ENCODE results near the gene TTLL9. TPM values are rescaled to one million over a fixed set of nuclear protein-coding genes. Genes with fewer than 3 reads are reported as not detected.
"Not testable (repeated sequence)": the region's sequence is repeated elsewhere in the genome, so short reads cannot be mapped to it uniquely, and the experiment has no call there.

TTLL9 gene
- total RNA-seq, 1 experiment from 2014 or later: not detected

DNA sequence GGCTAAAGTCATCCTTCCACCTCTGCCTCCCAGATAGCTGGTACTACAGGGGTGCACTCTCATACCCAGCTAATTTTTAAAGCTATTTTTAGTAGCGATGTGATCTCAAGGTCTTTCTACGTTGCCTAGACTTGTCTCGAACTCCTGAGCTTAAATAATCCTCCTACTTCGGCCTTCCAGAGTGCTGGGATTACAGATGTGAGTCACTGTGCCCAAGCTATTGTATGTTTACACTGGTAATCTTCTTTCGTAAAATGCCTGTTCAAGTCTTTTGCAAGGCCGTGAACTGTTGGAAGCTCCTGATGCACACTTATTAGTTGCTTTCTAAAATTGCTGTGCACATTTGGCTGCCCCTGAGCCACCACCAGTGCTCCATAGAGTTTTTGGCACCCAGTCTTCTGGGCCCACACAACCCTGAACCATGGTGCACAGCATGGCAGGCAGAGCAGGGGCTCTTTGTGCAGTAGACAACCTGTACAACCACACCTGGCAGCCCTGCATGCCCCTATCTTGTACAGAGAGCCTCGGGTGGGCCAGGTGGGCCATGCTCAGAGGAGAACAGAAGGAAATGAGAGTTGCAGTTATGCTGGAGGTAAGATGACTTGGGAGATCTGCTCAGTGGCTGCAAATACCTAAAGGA, 48.2 kb downstream of the TTLL9 start:
- Histone ChIP-seq H3K27me3 (no peaks in the 10 kb centered on the region), H3K4me3 (no peak overlapping the region), H3K36me3 (no peaks in the 10 kb centered on the region), H3K9me3 (no peaks in the 10 kb centered on the region)
- no peak for DNase-seq

DNA sequence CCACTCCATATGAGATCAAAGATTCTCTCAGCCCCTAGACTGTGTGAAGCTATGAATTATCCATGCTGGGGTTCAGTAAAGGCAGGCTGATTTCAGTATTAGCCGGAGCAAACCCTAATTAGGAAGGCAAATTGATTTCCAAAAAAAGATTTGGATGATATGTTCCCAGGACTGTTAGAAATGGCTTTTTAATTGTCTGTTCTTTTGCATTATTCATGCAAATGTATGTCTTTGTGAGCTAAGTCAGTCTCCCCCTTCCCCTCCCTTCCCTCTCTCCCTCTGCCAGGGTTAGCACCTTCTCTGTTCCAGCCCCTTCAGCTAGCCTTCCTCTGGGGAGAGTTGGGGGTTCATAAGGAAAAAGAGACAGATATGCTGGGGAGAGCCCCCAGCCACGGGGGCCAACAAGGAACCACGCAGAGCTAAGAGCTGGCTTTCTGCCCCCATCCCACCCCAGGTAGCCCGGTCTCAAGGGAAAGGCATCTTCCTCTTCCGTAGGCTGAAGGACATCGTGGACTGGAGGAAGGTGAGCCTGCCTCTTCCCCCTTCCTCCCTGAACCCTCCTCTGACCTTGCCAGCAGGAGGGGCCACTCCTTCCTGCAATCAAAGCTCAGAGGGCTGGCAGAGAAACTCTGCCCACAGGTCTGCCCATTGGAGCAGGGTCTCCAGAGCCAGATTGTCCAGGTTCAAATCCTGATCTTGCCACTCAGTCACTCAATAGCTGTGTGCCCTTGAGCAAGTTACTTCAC, 49.1 kb downstream of the TTLL9 start:
- no peaks in the 10 kb centered on the region for H3K9me3 ChIP-seq
- H3K27me3 ChIP-seq: no peaks in the 10 kb centered on the region
- H3K4me3 ChIP-seq: no peak overlapping the region
- DNase-seq: no peak
- no peaks in the 10 kb centered on the region for H3K36me3 ChIP-seq

DNA sequence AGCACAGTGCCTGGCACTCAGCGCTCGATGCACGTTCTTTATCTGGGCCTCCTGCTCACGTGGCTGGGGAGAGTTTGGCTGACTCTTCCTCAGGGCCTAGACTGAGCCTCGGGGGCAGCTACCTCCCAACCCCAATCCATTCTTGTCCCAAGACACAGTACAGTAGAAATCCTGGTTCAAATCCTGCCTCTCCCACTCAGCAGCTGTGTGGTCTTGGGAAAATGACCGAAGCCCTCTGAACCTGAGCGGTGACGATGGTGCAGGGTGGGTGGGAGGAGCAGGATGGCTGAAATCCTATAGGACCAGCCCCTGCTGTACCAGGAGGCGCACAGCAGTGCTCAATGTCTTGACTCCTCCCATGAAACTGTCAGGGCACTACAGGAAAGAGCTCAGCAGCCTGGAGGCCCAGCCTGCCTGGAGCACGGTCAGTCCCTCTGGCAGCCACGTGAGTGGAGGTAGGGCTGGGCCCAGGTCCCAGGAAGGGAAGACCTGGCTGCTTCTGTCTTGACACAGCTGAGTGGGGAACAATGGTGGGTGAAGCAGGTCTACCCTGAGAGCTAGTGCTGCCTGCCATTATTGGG, 49.9 kb downstream of the TTLL9 start:
- no peak for DNase-seq
- no peaks in the 10 kb centered on the region for H3K27me3 ChIP-seq
- no peaks in the 10 kb centered on the region for H3K9me3 ChIP-seq
- no peak overlapping the region for H3K4me3 ChIP-seq
- no peaks in the 10 kb centered on the region for H3K36me3 ChIP-seq

DNA sequence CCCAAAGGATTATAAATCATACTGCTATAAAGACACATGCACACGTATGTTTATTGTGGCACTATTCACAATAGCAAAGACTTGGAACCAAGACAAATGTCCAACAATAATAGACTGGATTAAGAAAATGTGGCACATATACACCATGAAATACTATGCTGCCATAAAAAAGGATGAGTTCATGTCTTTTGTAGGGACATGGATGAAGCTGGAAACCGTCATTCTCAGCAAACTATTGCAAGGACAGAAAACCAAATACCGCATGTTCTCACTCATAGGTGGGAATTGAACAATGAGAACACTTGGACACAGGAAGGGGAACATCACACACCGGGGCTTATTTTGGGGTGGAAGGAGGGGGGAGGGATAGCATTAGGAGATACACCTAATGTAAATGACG, 51.0 kb downstream of the TTLL9 start:
- not testable (repeated sequence) for H3K36me3 ChIP-seq, H3K9me3 ChIP-seq, H3K4me3 ChIP-seq, DNase-seq, H3K27me3 ChIP-seq

DNA sequence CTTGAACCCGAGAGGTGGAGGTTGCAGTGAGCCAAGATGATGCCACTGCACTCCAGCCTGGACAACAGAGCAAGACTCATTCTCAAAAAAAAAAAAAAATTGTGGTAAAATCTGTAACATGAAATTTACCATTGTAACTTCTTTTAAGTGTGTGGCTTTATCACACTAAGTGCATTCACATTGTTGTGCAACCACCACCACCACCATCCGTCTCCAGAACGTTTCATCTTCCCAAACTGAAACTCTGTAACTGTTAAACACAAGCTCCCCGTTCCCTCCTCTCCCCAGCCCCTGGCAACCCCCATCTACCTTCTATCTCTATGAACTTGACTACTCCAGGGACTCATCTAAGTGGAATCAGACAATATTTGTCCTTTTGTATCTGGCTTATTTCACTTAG, 51.7 kb downstream of the TTLL9 start:
- H3K4me3 ChIP-seq: no peak overlapping the region
- no peaks in the 10 kb centered on the region for H3K27me3 ChIP-seq
- no peak for DNase-seq
- no peaks in the 10 kb centered on the region for H3K9me3 ChIP-seq
- H3K36me3 ChIP-seq: no peaks in the 10 kb centered on the region

DNA sequence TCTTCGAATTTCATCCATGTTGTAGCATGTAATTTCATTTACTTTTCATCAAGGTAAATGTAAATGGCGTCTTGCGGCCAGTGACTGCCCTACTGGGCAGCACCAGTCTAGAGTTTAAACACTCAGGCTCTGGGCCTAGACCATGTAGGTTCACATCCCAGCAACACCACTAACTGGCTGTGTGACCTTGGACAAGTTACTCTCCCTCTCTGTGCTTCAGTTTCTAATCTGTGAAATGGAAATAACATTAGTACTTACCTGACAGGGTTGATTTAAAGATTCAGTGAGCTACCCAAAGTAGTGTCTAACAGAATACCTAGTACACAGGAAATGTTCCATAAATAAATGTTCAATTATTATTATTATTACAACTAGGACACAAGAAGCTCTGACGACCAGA, 52.2 kb downstream of the TTLL9 start:
- no peak for DNase-seq
- Histone ChIP-seq H3K27me3 (no peaks in the 10 kb centered on the region), H3K9me3 (no peaks in the 10 kb centered on the region), H3K36me3 (no peaks in the 10 kb centered on the region), H3K4me3 (no peak overlapping the region)

DNA sequence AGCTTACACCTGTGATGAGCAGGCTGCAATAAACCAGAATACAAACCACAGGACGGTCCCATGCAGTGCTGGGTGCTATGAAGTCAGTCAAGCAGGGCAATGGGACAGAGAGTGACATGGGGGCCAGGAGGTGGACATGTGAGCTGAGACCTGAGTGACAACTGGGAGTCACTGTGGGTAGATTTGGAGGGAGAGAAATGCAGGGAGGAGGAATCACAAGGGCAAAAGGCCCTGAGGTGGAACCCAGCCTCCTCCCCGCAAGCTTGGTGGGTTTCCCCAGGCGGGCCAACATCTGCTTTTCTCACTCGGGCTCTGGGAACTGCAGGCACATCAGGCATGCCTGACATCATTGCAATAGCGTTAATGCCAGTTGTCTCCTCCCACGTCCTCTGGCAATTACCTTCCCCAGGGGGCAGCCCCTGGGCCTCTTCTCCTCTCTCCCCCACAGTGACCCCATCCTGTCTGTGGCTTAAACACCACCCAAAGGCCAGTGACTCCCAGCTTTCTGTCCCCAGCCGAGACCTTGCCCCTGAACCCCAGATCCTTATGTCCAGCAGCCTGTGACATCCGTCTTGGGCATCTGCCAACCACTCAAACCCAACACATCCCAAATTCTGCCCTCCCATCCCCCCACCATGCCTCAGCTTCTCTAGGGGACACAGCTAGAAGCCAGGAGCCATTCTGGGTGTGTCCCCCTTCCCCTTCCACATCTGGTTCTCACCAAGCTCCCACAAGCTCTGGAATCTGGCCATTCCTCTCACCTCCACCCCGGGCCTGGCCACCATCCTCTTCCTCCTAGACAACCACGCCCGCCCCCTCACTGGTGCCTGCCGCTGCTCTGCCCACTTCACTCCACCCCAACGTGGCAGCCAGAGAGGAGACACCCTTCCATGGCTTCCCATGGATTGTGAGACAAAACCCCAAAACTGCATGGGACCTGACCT, 53.2 kb downstream of the TTLL9 start:
- Histone ChIP-seq H3K27me3 (no peaks in the 10 kb centered on the region), H3K9me3 (no peaks in the 10 kb centered on the region), H3K4me3 (no peak overlapping the region), H3K36me3 (no peaks in the 10 kb centered on the region)
- DNase-seq: no peak

DNA sequence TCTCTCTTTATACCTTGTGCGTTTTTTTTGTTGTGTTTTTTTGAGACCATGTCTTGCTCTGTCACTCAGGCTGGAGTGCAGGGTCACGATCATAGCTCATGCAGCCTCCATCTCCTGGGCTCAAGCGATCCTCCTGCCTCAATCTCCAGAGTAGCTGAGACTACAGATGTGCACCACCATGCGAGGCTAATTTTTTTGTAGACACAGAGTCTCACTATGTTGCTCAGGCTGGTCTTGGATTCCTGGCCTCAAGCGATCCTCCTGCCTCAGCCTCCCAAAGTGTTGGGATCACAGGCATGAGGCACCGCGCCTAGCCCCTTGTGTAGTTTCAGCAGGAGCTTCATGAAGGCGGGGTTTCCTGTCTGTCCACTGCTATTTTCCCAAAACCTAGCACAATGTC, 54.1 kb downstream of the TTLL9 start:
- H3K4me3 ChIP-seq: no peak overlapping the region
- H3K9me3 ChIP-seq: no peaks in the 10 kb centered on the region
- H3K27me3 ChIP-seq: no peaks in the 10 kb centered on the region
- no peaks in the 10 kb centered on the region for H3K36me3 ChIP-seq
- no peak for DNase-seq

DNA sequence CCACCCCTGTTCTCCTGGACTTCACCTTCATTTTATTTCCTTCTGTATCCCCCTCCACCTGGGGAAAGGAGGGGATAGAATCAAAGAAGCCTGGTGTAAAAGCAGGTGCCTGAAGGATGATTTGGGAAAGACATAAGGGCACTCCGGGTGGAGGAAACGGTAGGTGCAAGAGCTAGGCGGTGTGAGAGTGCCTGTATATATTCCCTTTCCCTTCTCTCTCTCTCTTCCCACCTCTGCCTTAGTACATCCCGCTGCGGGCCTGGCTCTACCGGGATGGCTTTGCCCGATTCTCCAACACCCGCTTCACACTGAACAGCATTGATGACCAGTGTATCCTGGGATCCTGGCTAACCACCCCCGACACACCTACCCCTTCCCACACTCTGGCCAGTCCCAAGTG, 55.2 kb downstream of the TTLL9 start:
- Histone ChIP-seq H3K36me3 (no peaks in the 10 kb centered on the region), H3K4me3 (no peak overlapping the region), H3K27me3 (no peaks in the 10 kb centered on the region; the same call in 1 of the 2 replicates), H3K9me3 (no peaks in the 10 kb centered on the region)
- DNase-seq: no peak

DNA sequence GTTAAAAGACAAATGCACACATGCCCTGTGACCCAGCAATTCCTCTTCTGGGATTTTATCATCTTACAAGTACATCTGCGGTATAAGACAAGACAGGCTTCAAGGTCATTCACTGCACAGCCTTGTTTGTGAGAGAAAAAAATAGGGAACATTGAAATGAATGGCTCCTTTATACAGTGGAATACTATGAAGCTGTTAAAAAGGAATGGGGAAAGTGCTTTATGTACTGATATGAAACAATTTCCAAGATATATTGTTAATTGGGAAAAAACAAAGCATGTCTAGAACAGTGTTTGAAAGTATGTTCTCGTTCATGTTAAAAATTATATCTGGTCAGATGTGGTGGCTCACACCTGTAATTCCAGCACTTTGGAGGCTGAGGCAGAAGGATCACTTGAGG, 56.1 kb downstream of the TTLL9 start:
- H3K36me3 ChIP-seq: no peaks in the 10 kb centered on the region
- no peak for DNase-seq
- no peak overlapping the region for H3K4me3 ChIP-seq
- H3K9me3 ChIP-seq: no peaks in the 10 kb centered on the region
- no peaks in the 10 kb centered on the region; the same call in 1 of the 2 replicates for H3K27me3 ChIP-seq

DNA sequence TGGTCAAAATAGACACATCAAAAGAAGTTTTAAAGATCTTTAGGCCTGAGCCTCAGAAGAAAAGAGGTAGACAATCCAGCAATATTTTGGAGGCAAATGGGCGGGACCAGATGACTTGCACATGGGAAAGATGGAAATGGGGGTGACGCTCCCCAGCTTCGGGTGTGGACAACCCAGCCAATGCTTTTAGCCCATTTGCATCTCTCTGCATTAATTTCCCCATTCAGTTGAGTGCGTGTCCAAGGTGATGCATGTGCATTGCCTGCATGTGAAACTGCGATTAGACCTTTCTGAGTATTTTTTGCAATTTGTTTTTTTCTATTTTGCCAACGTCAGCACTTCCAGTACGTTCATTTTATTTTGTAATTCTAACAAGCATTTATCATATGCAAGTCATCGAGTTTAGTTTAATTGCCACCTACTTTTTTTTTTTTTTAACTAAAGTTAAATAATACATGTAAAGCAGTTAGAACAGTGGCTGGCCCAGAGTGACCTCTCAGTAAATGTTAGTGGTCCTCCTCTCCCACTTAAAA, 57.3 kb downstream of the TTLL9 start:
- no peak overlapping the region for H3K4me3 ChIP-seq
- H3K9me3 ChIP-seq: no peaks in the 10 kb centered on the region
- no peaks in the 10 kb centered on the region for H3K36me3 ChIP-seq
- no peaks in the 10 kb centered on the region; the same call in 1 of the 2 replicates for H3K27me3 ChIP-seq
- DNase-seq: no peak

DNA sequence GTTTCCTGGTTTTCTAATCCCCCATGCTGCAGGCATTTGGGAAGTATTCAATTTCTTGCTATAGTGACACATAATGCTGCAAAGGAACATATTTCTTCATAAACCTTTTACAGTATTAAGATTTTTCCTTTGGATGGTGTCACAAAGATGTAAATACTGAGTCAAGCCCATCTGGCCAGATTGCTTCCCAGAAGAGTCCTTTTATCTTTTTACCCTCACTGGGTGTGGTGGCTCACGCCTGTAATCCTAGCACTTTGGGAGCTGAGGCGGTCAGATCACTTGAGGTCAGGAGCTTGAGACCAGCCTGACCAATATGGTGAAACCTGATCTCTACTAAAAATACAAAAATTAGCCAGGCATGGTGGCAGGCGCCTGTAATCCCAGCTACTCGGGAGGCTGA, 59.2 kb downstream of the TTLL9 start:
- not testable (repeated sequence) for H3K27me3 ChIP-seq, H3K4me3 ChIP-seq, H3K36me3 ChIP-seq, DNase-seq, H3K9me3 ChIP-seq

DNA sequence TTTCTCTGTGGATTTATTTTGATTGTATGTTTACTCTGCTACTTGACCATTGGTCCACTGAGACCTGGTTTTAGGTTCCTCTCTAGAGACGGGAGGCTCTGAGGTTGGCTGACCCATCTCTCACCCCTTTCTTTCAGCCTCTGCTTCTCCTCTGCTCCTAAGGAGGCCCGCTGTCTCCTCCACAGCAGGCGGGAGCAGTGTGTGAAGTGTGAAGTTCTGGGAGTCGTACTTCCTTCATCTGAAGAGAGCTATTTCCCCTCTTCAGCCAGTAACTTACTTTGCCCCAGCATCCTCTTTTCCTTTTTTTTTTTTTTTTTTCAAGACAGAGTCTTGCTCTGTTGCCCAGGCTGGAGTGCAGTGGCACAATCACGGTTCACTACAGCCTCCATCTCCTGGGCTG, 60.3 kb downstream of the TTLL9 start:
- no peak overlapping the region for H3K4me3 ChIP-seq
- H3K36me3 ChIP-seq: no peaks in the 10 kb centered on the region
- DNase-seq: no peak
- H3K9me3 ChIP-seq: no peaks in the 10 kb centered on the region
- no peaks in the 10 kb centered on the region; the same call in 1 of the 2 replicates for H3K27me3 ChIP-seq

DNA sequence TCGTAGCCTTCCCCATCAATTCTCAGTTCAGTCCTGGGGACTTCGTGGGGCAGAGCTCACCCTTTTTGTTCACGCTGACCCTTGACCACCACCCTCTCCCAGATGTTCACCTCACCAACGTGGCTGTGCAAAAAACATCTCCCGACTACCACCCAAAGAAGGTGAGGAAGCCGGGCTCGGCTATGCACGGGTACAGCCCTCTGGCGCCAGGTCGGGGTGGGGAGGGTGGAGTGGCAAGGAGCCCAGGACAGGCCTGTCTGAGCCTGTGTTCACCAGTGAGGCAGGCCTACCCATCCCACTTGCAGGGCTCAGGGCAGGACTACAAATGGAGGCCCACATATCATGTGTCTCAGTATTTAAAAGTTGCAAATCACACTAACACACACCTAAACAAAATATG, 63.3 kb downstream of the TTLL9 start:
- Histone ChIP-seq H3K9me3 (no peaks in the 10 kb centered on the region), H3K4me3 (no peak overlapping the region), H3K27me3 (no peaks in the 10 kb centered on the region; the same call in 1 of the 2 replicates), H3K36me3 (no peaks in the 10 kb centered on the region)
- DNase-seq: no peak

DNA sequence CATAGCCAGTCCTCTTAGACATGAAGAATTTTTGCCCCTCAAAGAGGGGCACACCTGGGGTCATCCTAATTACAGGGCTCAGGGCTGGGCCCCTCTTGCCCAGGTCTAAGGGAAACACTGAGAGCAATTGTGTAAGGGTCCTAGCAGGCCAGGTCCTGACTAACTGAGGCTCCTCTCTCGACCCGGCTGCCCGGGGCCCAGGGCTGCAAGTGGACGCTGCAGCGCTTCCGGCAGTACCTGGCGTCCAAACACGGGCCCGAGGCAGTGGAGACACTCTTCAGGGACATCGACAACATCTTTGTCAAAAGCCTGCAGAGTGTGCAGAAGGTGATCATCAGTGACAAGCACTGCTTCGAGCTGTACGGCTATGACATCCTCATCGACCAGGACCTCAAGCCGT, 64.1 kb downstream of the TTLL9 start:
- H3K36me3 ChIP-seq: no peaks in the 10 kb centered on the region
- no peaks in the 10 kb centered on the region; the same call in 1 of the 2 replicates for H3K27me3 ChIP-seq

DNA sequence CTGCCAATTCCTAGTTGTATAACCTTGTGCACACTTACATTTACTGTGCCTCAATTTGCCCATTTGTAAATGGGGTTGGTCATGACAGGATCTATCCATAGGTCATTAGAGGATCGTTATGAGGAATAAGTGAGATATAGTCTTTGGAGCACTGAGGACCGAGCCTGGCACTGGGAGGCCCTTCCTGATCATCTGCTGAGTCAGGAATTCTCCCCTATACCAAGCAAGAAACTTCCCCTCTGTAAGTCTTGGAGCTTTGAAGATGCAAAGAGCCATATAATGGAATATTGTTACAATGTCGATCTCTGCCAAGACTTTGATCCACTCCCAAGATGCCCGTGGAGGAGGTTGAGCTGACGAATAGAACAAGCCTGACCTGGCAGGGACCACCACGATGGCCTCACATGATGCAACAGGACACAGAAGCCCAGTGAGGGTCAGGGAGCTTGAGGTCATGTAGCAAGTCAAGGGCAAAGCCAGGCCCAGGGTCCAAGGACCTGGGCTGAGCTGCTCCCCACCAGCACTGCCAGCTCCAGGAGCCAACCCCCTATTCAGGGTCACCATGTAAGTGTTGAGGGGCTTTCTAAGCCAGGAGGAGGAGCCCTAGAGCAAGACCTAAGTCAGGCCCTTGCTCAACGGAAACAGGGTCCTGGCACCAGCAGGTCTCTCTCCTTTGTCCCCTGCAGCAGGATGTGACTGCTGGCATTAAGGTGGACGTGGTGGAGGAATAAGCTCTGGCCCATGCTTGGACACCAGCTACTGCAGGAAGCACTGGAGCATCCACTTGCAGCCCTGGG, 64.7 kb downstream of the TTLL9 start:
- H3K36me3 ChIP-seq: no peaks in the 10 kb centered on the region
- no peaks in the 10 kb centered on the region; the same call in 1 of the 2 replicates for H3K27me3 ChIP-seq
- no peak for DNase-seq
- no peaks in the 10 kb centered on the region for H3K9me3 ChIP-seq
- H3K4me3 ChIP-seq: no peak overlapping the region

More for the DNA sequence above, 64.1 kb downstream of the TTLL9 start:
- Histone ChIP-seq H3K4me3 (no peak overlapping the region), H3K9me3 (no peaks in the 10 kb centered on the region)
- no peak for DNase-seq
